IPS-NIHi7 (cell line): ENCODE results near the gene MMP24.
"Not testable (repeated sequence)": the region's sequence is repeated elsewhere in the genome, so short reads cannot be mapped to it uniquely, and the experiment has no call there.

Experiments
- DNase-seq: peaks from one replicate; pipeline ENCODE4 v3.0.0; 2012; ENCODE audit warnings: mixed read lengths; ENCODE audit errors: extremely low spot score

MMP24 gene

GRCh38 chr20:35216541-35216940 lies 9.9 kb upstream of the MMP24 start:
- DNase-seq, result no peak

GRCh38 chr20:35223941-35224340 lies 2.5 kb upstream of the MMP24 start:
- DNase-seq, result no peak

GRCh38 chr20:35224536-35224935 lies 2.0 kb upstream of the MMP24 start:
- no peak for DNase-seq

- no peak for DNase-seq
Measured at GRCh38 chr20:35225319-35226125, 968 bp upstream of the MMP24 start.

- DNase-seq, result peak; percentile 87
Measured at GRCh38 chr20:35226884-35227681, 593 bp downstream of the MMP24 start.

GRCh38 chr20:35232575-35232974 lies 6.1 kb downstream of the MMP24 start:
- DNase-seq, result no peak

- no peak for DNase-seq
Measured at GRCh38 chr20:35235881-35236280, 9.4 kb downstream of the MMP24 start.

GRCh38 chr20:35237486-35237885 lies 11.0 kb downstream of the MMP24 start:
- no peak for DNase-seq

- DNase-seq, result no peak
Measured at GRCh38 chr20:35238170-35238569, 11.7 kb downstream of the MMP24 start.

- no peak for DNase-seq
Measured at GRCh38 chr20:35238735-35239134, 12.2 kb downstream of the MMP24 start.

GRCh38 chr20:35240083-35240810 lies 13.8 kb downstream of the MMP24 start:
- DNase-seq, result no peak

- no peak for DNase-seq
Measured at GRCh38 chr20:35240811-35241293, 14.4 kb downstream of the MMP24 start.

GRCh38 chr20:35243317-35243716 lies 16.8 kb downstream of the MMP24 start:
- no peak for DNase-seq

- DNase-seq, result no peak
Measured at GRCh38 chr20:35243986-35244385, 17.5 kb downstream of the MMP24 start.

GRCh38 chr20:35246723-35247122 lies 20.2 kb downstream of the MMP24 start:
- DNase-seq, result no peak

GRCh38 chr20:35248641-35249475 lies 22.4 kb downstream of the MMP24 start:
- no peak for DNase-seq

- DNase-seq, result no peak
Measured at GRCh38 chr20:35251613-35251940, 25.1 kb downstream of the MMP24 start.

- no peak for DNase-seq
Measured at GRCh38 chr20:35252037-35252461, 25.6 kb downstream of the MMP24 start.

- not testable (repeated sequence) for DNase-seq
Measured at GRCh38 chr20:35252598-35252997, 26.1 kb downstream of the MMP24 start.

GRCh38 chr20:35253010-35253409 lies 26.5 kb downstream of the MMP24 start:
- no peak for DNase-seq

GRCh38 chr20:35254448-35254999 lies 28.0 kb downstream of the MMP24 start:
- no peak for DNase-seq
